Measurements from ENCODE around the gene NDUFV2. TPM values are rescaled to one million over a fixed set of nuclear protein-coding genes. Genes with fewer than 3 reads are reported as not detected.

Gene NDUFV2
- total RNA-seq, 1 donor from 2014 or later = 93.2 TPM

Other genes with a start within 250 kb of the NDUFV2 start
- gene ANKRD12, start 34.1 kb downstream of the NDUFV2 start, total RNA-seq = 12.5 and 16.3 TPM in 2 replicates
- 56.7 and 74.9 TPM in 2 replicates for gene TWSG1, start 232.1 kb downstream of the NDUFV2 start, total RNA-seq

All from glomerular endothelial cell (primary cell).